ENCODE data around the gene CPXM2. TPM values are rescaled to one million over a fixed set of nuclear protein-coding genes. Genes with fewer than 3 reads are reported as not detected.

The CPXM2 gene
- total RNA-seq, 1 experiment from 2014 or later = 0.12 TPM

GRCh38 chr10:123840714-123841113 is 50.9 kb downstream of the CPXM2 start:
- Histone ChIP-seq H2AFZ (ENCODE audit: low read depth, low read length, poor library complexity, severe bottlenecking) (no peak overlapping the region), H3K79me2 (ENCODE audit: insufficient read depth, low read length) (no peaks in the 10 kb centered on the region), H3K4me1 (ENCODE audit: control insufficient read depth in 1 of 2, insufficient read depth in 2 of 2, low read length in 2 of 2) (no peaks in the 10 kb centered on the region), H3K9ac (ENCODE audit: low read length) (no peak overlapping the region), H3K4me3 (replicated peaks in 1 of 2; ENCODE audit: low read depth in 1 of 2, low read length in 2 of 2) (no peak overlapping the region), H3K27me3 (ENCODE audit: insufficient read depth, low read length) (peaks cover 84% of the 10 kb centered on the region), H3K9me3 (ENCODE audit: control insufficient read depth in 1 of 2, insufficient read depth in 1 of 2, low read depth in 1 of 2, low read length in 2 of 2) (no peaks in the 10 kb centered on the region), H3K27ac (ENCODE audit: low read depth, low read length) (no peak overlapping the region), H3K9me2 (ENCODE audit: insufficient read depth) (no peaks in the 10 kb centered on the region), H4K20me1 (ENCODE audit: insufficient read depth) (no peaks in the 10 kb centered on the region), H3K4me2 (ENCODE audit: low read length) (no peak overlapping the region), H3K36me3 (ENCODE audit: control insufficient read depth in 1 of 2, insufficient read depth in 2 of 2, low read length in 2 of 2) (no peaks in the 10 kb centered on the region)
- no peak for ATAC-seq
- BruUV-seq (replicated peaks) = no TSS peak
- DNase-seq (ENCODE audit: low read depth, low spot score) = no peak
- intact Hi-C loops (cut with micrococcal nuclease) = no loop called here
- ChIA-PET RAD21 (ENCODE audit: low non-redundant PET in 1 of 2, low total read pairs in 2 of 2, uncharacterized antibody in 2 of 2, unreplicated experiment in 2 of 2) (no interaction called here), CTCF (no interaction called here), POLR2A (no interaction called here)
- TF ChIP-seq CTCF (IDR thresholded peaks at IDR 0.05 in 2 of 3, conservative IDR thresholded peaks at IDR 0.05 in 1 of 3; ENCODE audit: borderline replicate concordance in 1 of 3, insufficient read depth in 1 of 3, low read depth in 2 of 3, low read length in 2 of 3) = no peak
- no peak for TF ChIP-seq ZFX (IDR thresholded peaks at IDR 0.05)
- no peak for TF ChIP-seq SP1 (IDR thresholded peaks at IDR 0.05; ENCODE audit: low read depth)
- no peak for TF ChIP-seq YY1 (IDR thresholded peaks at IDR 0.05; ENCODE audit: extremely low read depth, insufficient replicate concordance, low read depth, low read length)
- TF ChIP-seq ZBTB33 (IDR thresholded peaks at IDR 0.05; ENCODE audit: extremely low read depth, insufficient replicate concordance, low read length) = no peak
- no peak for TF ChIP-seq POLR2A (IDR thresholded peaks at IDR 0.05; ENCODE audit: borderline replicate concordance, extremely low read depth, insufficient read depth, insufficient read length)
- TF ChIP-seq RAD21 (IDR thresholded peaks at IDR 0.05; ENCODE audit: low read depth) = no peak
- TF ChIP-seq MAX (IDR thresholded peaks at IDR 0.05) = no peak
- no peak for TF ChIP-seq SIN3A (IDR thresholded peaks at IDR 0.05; ENCODE audit: low read depth)
- TF ChIP-seq JUND (IDR thresholded peaks at IDR 0.05) = no peak
- TF ChIP-seq ELF1 (IDR thresholded peaks at IDR 0.05; ENCODE audit: borderline replicate concordance, low read depth) = no peak
- no peak for TF ChIP-seq EZH2 (IDR thresholded peaks at IDR 0.05)

Data from HCT116 (cell line).